H1 (cell line): ENCODE results near the gene ZSCAN10. TPM values are rescaled to one million over a fixed set of nuclear protein-coding genes. Genes with fewer than 3 reads are reported as not detected.

Experiments
- CTCF ChIA-PET: fragments of 300-600 bp; sonication (Branson Sonifier 250); formaldehyde crosslinking; loops from one replicate; lab custom pipeline; 2021; ENCODE audit not compliant: partially characterized antibody; lab: Charles Lee
- POLR2A ChIA-PET: fragments of 300-600 bp; sonication (Branson Sonifier 250); formaldehyde crosslinking; loops from one replicate; lab custom pipeline; 2021; ENCODE audit warnings: inconsistent platforms; ENCODE audit not compliant: partially characterized antibody; lab: Charles Lee
- DNase-seq, 2 experiments: peaks; one replicate each; pipeline versions ENCODE4 v3.0.0 to v3.0.0-alpha.2; 2010 to 2022; ENCODE audit warnings: low spot score in 2 of 2, low read depth in 1 of 2, mixed read lengths in 1 of 2
- FAIRE-seq: peaks from 2 replicates; lab custom pipeline; 2011; peaks lifted over from hg19 to GRCh38; lab: Jason Lieb, UNC
- H2AFZ ChIP-seq: 2 replicates; pipeline ENCODE4 v1.8.1; 2012; ENCODE audit warnings: low read length, inconsistent platforms
- H2AK5ac ChIP-seq: 2 replicates; pipeline ENCODE4 v1.6.1; 2013; ENCODE audit warnings: low read depth, low read length
- H2BK120ac ChIP-seq: replicated peaks from 2 replicates; pipeline ENCODE3; 2013; ENCODE audit warnings: low read depth, low read length, inconsistent platforms
- H2BK12ac ChIP-seq: 2 replicates; pipeline ENCODE4 v1.6.1; 2013; ENCODE audit warnings: low read depth, low read length
- H2BK15ac ChIP-seq: 2 replicates; pipeline ENCODE4 v1.6.1; 2013; ENCODE audit warnings: low read length
- H2BK20ac ChIP-seq: 2 replicates; pipeline ENCODE4 v1.6.1; 2013; ENCODE audit warnings: low read length
- H2BK5ac ChIP-seq: 2 replicates; pipeline ENCODE4 v1.6.1; 2013; ENCODE audit warnings: low read depth, low read length
- H3K14ac ChIP-seq: 2 replicates; pipeline ENCODE4 v1.6.1; 2013; ENCODE audit warnings: inconsistent platforms; ENCODE audit not compliant: insufficient read length
- H3K18ac ChIP-seq: 2 replicates; pipeline ENCODE4 v1.6.1; 2013; ENCODE audit warnings: low read length; ENCODE audit errors: extremely low read depth
- H3K23ac ChIP-seq: 2 replicates; pipeline ENCODE4 v1.6.1; 2013; ENCODE audit warnings: inconsistent platforms; ENCODE audit not compliant: insufficient read length
- H3K23me2 ChIP-seq: 2 replicates; pipeline ENCODE4 v1.6.1; 2013; ENCODE audit warnings: low read depth, low read length
- H3K27ac ChIP-seq: 2 replicates; pipeline ENCODE4 v1.6.1; 2011; ENCODE audit warnings: low read depth, low read length, inconsistent platforms
- H3K27me3 ChIP-seq, 4 experiments: replicated peaks in 1 of 4; 1 replicate in 1 of 4; 2 replicates in 3 of 4; pipeline versions ENCODE4 v1.6.1 to v1.8.1; 2011 to 2013; ENCODE audit warnings: low read length in 3 of 4, mild to moderate bottlenecking in 3 of 4, inconsistent platforms in 2 of 4, mixed read lengths in 2 of 4, moderate library complexity in 1 of 4; ENCODE audit not compliant: control insufficient read depth in 3 of 4, insufficient read depth in 3 of 4; ENCODE audit errors: extremely low read depth in 1 of 4
- H3K36me3 ChIP-seq, 4 experiments: 2 replicates each; pipeline versions ENCODE4 v1.6.1 to v1.8.1; 2011 to 2013; ENCODE audit warnings: mild to moderate bottlenecking in 4 of 4, low read length in 3 of 4, moderate library complexity in 2 of 4, control low read depth in 1 of 4, inconsistent platforms in 1 of 4; ENCODE audit not compliant: insufficient read depth in 4 of 4, control insufficient read depth in 2 of 4
- H3K4ac ChIP-seq: replicated peaks from 2 replicates; pipeline ENCODE3; 2013; ENCODE audit warnings: low read length, low read depth, mixed read lengths, inconsistent platforms; ENCODE audit not compliant: insufficient read length
- H3K4me1 ChIP-seq, 4 experiments: replicated peaks in 1 of 4; 1 replicate in 1 of 4; 2 replicates in 3 of 4; pipeline versions ENCODE4 v1.6.1 to v1.8.1; 2011 to 2013; ENCODE audit warnings: low read length in 3 of 4, inconsistent platforms in 2 of 4, mixed read lengths in 1 of 4; ENCODE audit not compliant: insufficient read depth in 4 of 4, control insufficient read depth in 3 of 4
- H3K4me2 ChIP-seq, 2 experiments: 2 replicates each; pipeline versions ENCODE4 v1.6.1 to v1.8.1; 2011 to 2013; ENCODE audit warnings: low read depth in 2 of 2, low read length in 2 of 2, control low read depth in 1 of 2, inconsistent platforms in 1 of 2, mild to moderate bottlenecking in 1 of 2; ENCODE audit not compliant: insufficient read depth in 1 of 2
- H3K4me3 ChIP-seq, 4 experiments: fragments of 200-600, 300-600 bp in 1 of 4; sonication (generic), shearing (Covaris generic), sonication (Bioruptor Twin) in 1 of 4; 2 replicates each; pipeline versions ENCODE4 v1.5.1 to v1.8.1; 2011 to 2016; ENCODE audit warnings: low read length in 4 of 4, low read depth in 3 of 4, control low read depth in 2 of 4, inconsistent platforms in 2 of 4, mild to moderate bottlenecking in 2 of 4, mixed read lengths in 1 of 4, moderate library complexity in 1 of 4; ENCODE audit not compliant: insufficient read depth in 2 of 4; ENCODE audit errors: extremely low read depth in 1 of 4
- H3K56ac ChIP-seq: replicated peaks from 2 replicates; pipeline ENCODE3; 2013; ENCODE audit warnings: low read depth, mild to moderate bottlenecking, mixed read lengths, low read length, inconsistent platforms; ENCODE audit not compliant: insufficient read length
- H3K79me1 ChIP-seq: 2 replicates; pipeline ENCODE4 v1.6.1; 2013; ENCODE audit warnings: low read depth, low read length, control low read depth
- H3K79me2 ChIP-seq, 2 experiments: 2 replicates each; pipeline versions ENCODE4 v1.6.1 to v1.8.1; 2012 to 2013; ENCODE audit warnings: low read length in 2 of 2, mild to moderate bottlenecking in 2 of 2, inconsistent platforms in 1 of 2; ENCODE audit not compliant: insufficient read depth in 2 of 2, control insufficient read depth in 1 of 2
- H3K9ac ChIP-seq, 4 experiments: replicated peaks in 1 of 4; 1 replicate in 1 of 4; 2 replicates in 3 of 4; pipeline versions ENCODE4 v1.6.1 to v1.8.1; 2011 to 2013; ENCODE audit warnings: low read depth in 3 of 4, low read length in 3 of 4, control low read depth in 2 of 4, mild to moderate bottlenecking in 2 of 4, moderate library complexity in 2 of 4, inconsistent platforms in 1 of 4; ENCODE audit errors: extremely low read depth in 1 of 4
- H3K9me3 ChIP-seq, 2 experiments: 2 replicates each; pipeline versions ENCODE4 v1.6.1 to v1.8.1; 2012 to 2013; ENCODE audit warnings: mild to moderate bottlenecking in 2 of 2, moderate library complexity in 2 of 2, control low read depth in 1 of 2, inconsistent platforms in 1 of 2, low read depth in 1 of 2, low read length in 1 of 2, mixed read lengths in 1 of 2; ENCODE audit not compliant: insufficient read depth in 2 of 2
- H4K20me1 ChIP-seq, 2 experiments: replicated peaks in 1 of 2; 2 replicates each; pipeline versions ENCODE3 to v1.8.1; 2011 to 2013; ENCODE audit warnings: inconsistent platforms in 2 of 2, low read length in 2 of 2, mild to moderate bottlenecking in 1 of 2; ENCODE audit not compliant: insufficient read depth in 2 of 2, control insufficient read depth in 1 of 2
- H4K5ac ChIP-seq: 2 replicates; pipeline ENCODE4 v1.6.1; 2013; ENCODE audit warnings: low read length, low read depth, mixed read lengths, inconsistent platforms; ENCODE audit not compliant: insufficient read length
- H4K8ac ChIP-seq: 2 replicates; pipeline ENCODE4 v1.8.0; 2013; ENCODE audit warnings: mild to moderate bottlenecking, moderate library complexity, low read length, inconsistent platforms; ENCODE audit not compliant: insufficient read depth; ENCODE audit errors: extremely low read depth
- H4K91ac ChIP-seq: replicated peaks from 2 replicates; pipeline ENCODE3; 2013; ENCODE audit warnings: low read length, mixed read lengths, inconsistent platforms; ENCODE audit not compliant: insufficient read length
- POLR2AphosphoS5 ChIP-seq: IDR thresholded peaks from 2 replicates; pipeline ENCODE4 v1.6.1; 2011; ENCODE audit warnings: low read depth, low read length
- RAD21 ChIP-seq, 2 experiments: IDR thresholded peaks in 1 of 2; conservative IDR thresholded peaks in 1 of 2; 2 replicates each; pipeline ENCODE4 v1.6.1; 2011; ENCODE audit warnings: low read depth in 2 of 2, low read length in 2 of 2, improper control_type of control experiment in 1 of 2, inconsistent platforms in 1 of 2, mild to moderate bottlenecking in 1 of 2, moderate library complexity in 1 of 2
- WGBS, 2 experiments: shearing (Covaris generic) in 1 of 2; methylation state at CpG; one replicate each; pipeline versions ENCODE4 v1.1.6 to v1.1.7; 2013 to 2015; ENCODE audit warnings: low lambda C conversion rate in 2 of 2, mixed read lengths in 2 of 2, inconsistent platforms in 1 of 2, low coverage in 1 of 2, missing lambda C conversion rate in 1 of 2; ENCODE audit not compliant: insufficient replicate concordance in 2 of 2, insufficient coverage in 1 of 2, insufficient read length in 1 of 2; ENCODE audit errors: extremely low coverage in 1 of 2, missing lambda C conversion rate in 1 of 2; 5-methylcytosine and 5-hydroxymethylcytosine counted together
- polyA plus RNA-seq, 7 experiments: library from polyadenylated mRNA; depleted of rRNA in 3 of 7; stranded (reverse) in 5 of 7; unstranded in 2 of 7; fragments of >200 nt in 5 of 7; fragments of 200-250 nt in 2 of 7; gene quantifications; 1 replicate in 5 of 7; 2 replicates in 1 of 7; 4 replicates in 1 of 7; pipeline versions ENCODE4 v1.2.1 to v1.2.3, GENCODE V29; 2011 to 2013; ENCODE audit warnings: missing spikeins in 2 of 7, mixed read lengths in 2 of 7
- total RNA-seq: library from RNA; stranded (reverse); fragmentation: NEBNext Ultra II Directional; extraction: Animal tissue kit (Norgen Biotek cat#: 25700); gene quantifications from 2 replicates; pipeline ENCODE4 v1.2.1, GENCODE V29; 2021

ZSCAN10 gene
- total and polyA plus RNA-seq, 2 of the 8 experiments (the other 6 are each of a cell fraction or from before 2014, with no cell fraction given) = 209 to 314 TPM

DNA sequence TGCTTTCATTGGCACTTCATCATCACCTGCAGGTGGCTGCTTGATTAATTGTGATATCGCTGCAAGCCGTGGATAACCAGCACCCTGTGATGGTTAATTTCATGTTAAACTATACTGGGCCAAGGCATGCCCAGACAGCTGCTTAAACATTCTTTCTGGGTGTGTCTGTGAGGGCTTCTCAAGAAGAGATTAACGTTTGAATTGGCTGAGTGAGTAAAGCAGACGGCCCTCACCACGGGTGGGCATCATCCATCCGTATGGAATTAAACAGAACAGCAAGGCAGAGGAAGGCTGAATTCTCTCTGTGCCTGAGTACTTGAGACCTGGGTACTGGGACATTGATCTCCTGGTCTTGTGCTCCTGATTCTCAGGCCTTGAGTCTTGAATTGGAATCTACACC is 28.7 kb upstream of the ZSCAN10 start:
- H2BK5ac ChIP-seq = 0 out of 2 replicates have a peak overlapping the region, but pooled peaks have one; percentile 60
- H3K79me2 ChIP-seq = 0 out of 4 replicates have a peak, but pooled peaks cover 0 to 3% of the 10 kb centered on the region in 2 experiments
- FAIRE-seq (no peak), DNase-seq (peak in 1 of 2 experiments; percentile 68)
- peaks cover 0 to 8% of the 10 kb centered on the region in 2 experiments for H4K20me1 ChIP-seq
- CTCF ChIA-PET = interaction anchor here (1.1 to 17.4 kb wide), 14 partner anchors 12 to 109 kb away, joined by 3 to 619 read pairs (median 14); partner anchors contain the start of genes IL32, ZNF205 and ZSCAN10
- peak overlapping the region; percentile 22 to 42; a peak in 2 of 4 replicates for H3K4me2 ChIP-seq
- 57% methylated on average over 6 of the region's 6 CpGs; no CpG with 5 or more reads in 1 of the 2 experiments for WGBS, 2 experiments
- no peak overlapping the region for H3K27ac ChIP-seq
- peaks cover 0 to 13% (median 4%) of the 10 kb centered on the region in 4 experiments; a peak in 5 of 7 replicates for H3K4me1 ChIP-seq
- no peak overlapping the region for H3K14ac ChIP-seq
- H4K91ac ChIP-seq = peak overlapping the region; percentile 75
- peaks cover 10% of the 10 kb centered on the region for H3K23me2 ChIP-seq
- H2AK5ac ChIP-seq = no peak overlapping the region
- POLR2A ChIA-PET = interaction anchor here (0.8 to 9.3 kb wide), 17 partner anchors 9 to 110 kb away, joined by 3 to 109 read pairs (median 4); partner anchors contain the start of genes CLDN6, ZNF205 and ZSCAN10
- peak overlapping the region; percentile 28; the same call in 1 of the 2 replicates for H2BK20ac ChIP-seq
- no peak overlapping the region for H3K4ac ChIP-seq
- H3K56ac ChIP-seq = no peak overlapping the region
- H3K36me3 ChIP-seq = peaks cover 0 to 11% (median 1%) of the 10 kb centered on the region in 4 experiments; a peak in 2 of 8 replicates
- H3K79me1 ChIP-seq = no peaks in the 10 kb centered on the region
- peak overlapping the region in 1 of 4 experiments; percentile 17; a peak in 1 of 8 replicates for H3K4me3 ChIP-seq
- H3K18ac ChIP-seq = no peak overlapping the region
- no peak overlapping the region for H2AFZ ChIP-seq
- no peak overlapping the region for H2BK120ac ChIP-seq
- H3K23ac ChIP-seq = no peak overlapping the region
- TF ChIP-seq RAD21 (IDR thresholded peaks at IDR 0.05 in 1 of 2, conservative IDR thresholded peaks at IDR 0.05 in 1 of 2; ENCODE audit: low read depth in 2 of 2, low read length in 2 of 2) (no peak), POLR2AphosphoS5 (peak; percentile 54; the same call in 1 of the 2 replicates)
- no peaks in the 10 kb centered on the region for H3K9me3 ChIP-seq
- no peak overlapping the region for H2BK12ac ChIP-seq
- H2BK15ac ChIP-seq = no peak overlapping the region
- H4K8ac ChIP-seq = no peak overlapping the region
- no peaks in the 10 kb centered on the region for H3K27me3 ChIP-seq
- H3K9ac ChIP-seq = no peak overlapping the region; a peak in 1 of 7 replicates
- no peak overlapping the region for H4K5ac ChIP-seq
